Esophagus squamous epithelium (tissue), 4 donors: ENCODE measurements around the gene TNNC1.

Experiments used
- POLR2A ChIP-seq, 4 donors: fragments of 450-650 bp; IDR thresholded peaks; one replicate each; pipeline ENCODE4 v1.6.1; 2017; ENCODE audit warnings: antibody characterized with exemption in 4 of 4, mild to moderate bottlenecking in 4 of 4, moderate library complexity in 3 of 4
- TF ChIP-seq, protein P1 (sequence below), 6 experiments: fragments of 450-650 bp in 4 of 6; fragments of 200-600 bp in 2 of 6; sonication (generic) in 2 of 6; IDR thresholded peaks; one replicate each; pipeline ENCODE4 v1.5.1; 2016 to 2019; ENCODE audit warnings: antibody characterized with exemption in 6 of 6, mild to moderate bottlenecking in 4 of 6, moderate library complexity in 4 of 6

- TF ChIP-seq, protein P1, sequence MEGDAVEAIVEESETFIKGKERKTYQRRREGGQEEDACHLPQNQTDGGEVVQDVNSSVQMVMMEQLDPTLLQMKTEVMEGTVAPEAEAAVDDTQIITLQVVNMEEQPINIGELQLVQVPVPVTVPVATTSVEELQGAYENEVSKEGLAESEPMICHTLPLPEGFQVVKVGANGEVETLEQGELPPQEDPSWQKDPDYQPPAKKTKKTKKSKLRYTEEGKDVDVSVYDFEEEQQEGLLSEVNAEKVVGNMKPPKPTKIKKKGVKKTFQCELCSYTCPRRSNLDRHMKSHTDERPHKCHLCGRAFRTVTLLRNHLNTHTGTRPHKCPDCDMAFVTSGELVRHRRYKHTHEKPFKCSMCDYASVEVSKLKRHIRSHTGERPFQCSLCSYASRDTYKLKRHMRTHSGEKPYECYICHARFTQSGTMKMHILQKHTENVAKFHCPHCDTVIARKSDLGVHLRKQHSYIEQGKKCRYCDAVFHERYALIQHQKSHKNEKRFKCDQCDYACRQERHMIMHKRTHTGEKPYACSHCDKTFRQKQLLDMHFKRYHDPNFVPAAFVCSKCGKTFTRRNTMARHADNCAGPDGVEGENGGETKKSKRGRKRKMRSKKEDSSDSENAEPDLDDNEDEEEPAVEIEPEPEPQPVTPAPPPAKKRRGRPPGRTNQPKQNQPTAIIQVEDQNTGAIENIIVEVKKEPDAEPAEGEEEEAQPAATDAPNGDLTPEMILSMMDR (IDR thresholded peaks at IDR 0.05), result no peak
- no peak for TF ChIP-seq POLR2A (IDR thresholded peaks at IDR 0.05)
Observed at GRCh38 chr3:52470920-52471319, 17.1 kb upstream of the TNNC1 start.
